Measurements from ENCODE around the gene KRTAP10-2.

Gene KRTAP10-2

DNA sequence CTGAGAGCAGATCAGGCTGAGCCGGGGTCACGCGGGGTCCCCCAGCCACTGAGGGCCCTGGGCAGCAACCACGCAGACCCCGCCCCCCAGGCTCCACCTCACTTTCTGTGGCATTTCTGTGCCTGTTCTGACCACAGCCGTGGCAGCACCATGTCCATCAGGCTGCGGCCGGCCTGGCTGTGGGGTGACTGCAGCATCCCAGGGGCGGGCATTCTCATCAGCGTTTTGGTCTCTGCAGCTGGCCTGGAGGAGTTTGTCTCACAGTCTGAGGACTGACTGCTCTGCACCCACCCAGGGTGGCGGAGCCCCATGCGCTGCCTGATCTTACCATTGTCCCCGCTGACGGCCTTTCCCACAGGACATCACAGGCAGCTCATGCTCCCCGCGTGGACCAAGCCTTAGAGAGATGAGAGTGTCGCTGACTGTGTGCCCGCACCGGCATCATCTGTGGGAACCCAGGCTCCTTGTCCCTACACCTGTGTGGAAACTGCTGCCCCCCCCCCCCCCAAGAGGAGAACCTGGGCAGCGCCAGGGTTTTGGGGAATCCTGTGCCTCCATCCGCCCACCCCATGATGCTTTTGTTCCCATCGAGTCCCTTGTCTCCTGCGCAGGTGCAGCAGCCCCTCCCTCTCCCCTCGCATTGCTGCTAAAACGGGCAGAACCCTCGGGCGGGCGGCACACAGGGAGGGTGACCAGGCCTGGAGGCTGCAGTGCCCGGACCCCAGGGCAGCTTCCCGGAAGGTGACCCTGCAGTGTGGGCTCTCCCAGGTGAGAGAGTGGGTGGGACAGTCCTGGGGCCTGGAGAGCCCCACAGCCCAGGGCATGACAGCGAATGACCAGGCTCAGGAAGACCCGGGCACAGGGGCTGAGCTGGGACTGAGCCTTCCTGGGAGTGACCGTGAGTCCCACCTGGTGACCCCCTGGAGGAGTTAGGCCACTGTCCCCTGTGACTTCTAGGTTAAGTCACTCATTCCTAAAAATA is 13.1 kb downstream of the KRTAP10-2 start:
- peak; percentile 2 for DNase-seq

DNA sequence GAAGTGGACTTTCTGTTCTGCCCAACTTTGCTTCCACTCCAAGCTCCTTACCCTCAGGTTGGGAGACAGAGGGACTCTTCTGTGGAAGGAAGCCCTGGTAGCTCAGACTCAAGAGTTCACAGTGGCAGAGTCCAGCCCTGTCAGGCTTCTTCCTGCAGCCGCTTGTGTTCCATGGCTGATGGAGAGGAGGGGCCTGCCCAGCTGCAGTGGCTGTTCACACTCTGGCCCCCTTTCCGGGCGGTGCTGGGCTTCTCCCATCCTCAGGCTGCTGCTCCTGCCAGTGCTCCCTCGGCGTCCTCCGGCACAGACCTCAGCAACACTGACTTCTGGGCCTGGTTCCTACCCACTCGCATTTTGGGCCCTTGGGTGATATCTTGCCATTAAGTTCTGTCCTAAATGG is 15.3 kb downstream of the KRTAP10-2 start:
- DNase-seq = no peak

DNA sequence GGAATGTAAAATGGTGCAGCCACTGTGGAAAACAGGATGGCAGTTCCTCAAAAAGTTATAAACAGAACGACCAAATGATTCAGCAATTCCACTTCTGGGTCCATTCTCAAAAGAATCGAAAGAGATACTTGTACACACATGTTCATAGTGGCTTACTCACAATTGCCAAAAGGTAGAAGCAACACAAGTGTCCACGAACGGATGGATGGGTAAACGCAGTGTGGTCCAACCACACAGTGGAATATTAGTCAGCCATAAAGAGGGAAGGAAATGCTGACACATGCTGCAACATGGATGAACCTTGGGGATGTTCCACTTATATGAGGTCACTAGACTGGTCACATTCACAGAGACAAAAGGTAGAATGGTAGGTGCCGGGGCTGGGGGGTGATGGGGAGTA is 16.6 kb downstream of the KRTAP10-2 start:
- no peak for DNase-seq

DNA sequence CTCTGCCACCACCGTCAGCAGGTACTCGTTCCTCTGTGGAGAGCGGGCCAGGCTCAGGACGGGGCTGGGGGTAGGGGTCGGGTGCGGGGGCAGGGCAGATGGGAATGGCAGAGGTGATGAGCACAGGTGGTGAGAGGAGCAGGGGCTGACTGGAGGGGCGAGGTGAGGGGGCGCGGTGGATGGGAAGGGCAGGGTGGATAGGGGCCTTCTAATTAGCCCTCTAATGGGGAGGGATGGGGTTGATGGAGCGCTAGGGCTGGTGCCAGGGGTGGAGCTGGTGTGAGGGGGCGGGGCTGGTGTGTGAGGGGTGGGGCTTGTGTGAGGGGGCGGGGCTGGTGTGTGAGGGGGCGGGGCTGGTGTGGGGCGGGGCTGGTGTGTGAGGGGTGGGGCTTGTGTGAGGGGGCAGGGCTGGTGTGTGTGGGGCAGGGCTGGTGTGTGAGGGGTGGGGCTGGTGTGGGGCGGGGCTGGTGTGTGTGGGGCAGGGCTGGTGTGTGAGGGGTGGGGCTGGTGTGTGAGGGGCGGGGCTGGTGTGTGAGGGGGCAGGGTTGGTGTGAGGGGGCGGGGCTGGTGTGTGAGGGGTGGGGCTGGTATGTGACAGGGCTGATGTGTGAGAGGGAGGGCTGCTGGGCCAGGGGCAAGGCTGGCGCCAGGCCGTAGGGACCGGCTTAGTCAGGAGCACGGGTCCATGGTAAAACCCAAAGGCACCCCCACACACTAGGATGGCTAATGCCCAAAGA is 17.2 kb downstream of the KRTAP10-2 start:
- DNase-seq = no peak

DNA sequence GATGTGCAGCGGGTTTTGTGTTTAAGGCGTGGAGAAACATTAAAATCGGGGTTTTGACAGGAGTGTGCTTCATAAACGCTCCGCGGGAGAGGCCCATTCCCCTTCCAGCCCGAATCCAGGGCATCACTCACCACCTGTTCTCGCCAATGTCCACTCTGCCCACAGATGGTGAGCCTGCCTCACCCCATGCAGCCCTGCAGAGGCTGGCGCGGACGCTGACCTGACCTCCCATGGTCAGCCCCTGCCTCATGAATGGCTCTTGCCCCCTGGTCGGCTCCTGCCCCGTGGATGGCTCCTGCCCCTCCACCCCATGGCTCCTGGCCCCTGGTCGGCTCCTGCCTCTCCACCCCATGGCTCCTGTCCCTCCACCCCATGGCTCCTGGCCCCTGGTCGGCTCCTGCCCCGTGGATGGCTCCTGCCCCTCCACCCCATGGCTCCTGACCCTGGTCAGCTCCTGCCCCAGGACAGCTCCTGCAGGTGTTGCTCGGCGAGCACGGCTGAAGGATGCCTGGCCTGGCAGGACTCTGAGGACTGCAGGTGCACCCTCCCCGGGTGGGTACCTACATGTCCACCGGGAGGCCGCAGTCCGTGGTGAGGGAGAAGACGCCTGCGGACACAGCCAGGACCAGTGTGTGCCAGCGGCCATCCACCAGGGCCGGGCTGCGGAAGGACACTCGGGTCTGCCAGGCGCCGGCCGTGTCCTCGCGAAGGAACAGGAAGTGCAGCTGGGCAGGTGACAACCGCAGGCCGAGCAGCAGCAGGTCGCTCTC is 18.0 kb downstream of the KRTAP10-2 start:
- no peak for DNase-seq

DNA sequence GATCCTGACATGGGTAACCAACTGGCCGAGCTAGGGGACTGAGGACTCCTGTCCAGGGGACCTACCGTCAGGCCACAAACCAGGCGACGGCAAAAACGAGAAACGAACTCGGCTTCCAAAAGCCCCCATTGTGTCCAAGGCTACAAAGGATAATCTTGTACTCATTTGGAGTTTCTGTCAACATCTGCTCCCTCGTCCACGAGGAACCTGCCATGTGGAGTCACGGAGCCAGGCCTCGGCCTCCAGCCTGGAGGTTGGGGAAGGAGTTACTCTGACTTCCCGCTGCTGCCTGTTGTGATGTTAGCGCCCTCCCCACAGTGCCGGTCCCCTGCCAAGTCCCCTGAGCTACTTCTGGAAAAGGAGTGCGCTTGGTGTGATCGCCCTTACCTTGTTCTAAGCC is 18.6 kb downstream of the KRTAP10-2 start:
- DNase-seq = no peak

DNA sequence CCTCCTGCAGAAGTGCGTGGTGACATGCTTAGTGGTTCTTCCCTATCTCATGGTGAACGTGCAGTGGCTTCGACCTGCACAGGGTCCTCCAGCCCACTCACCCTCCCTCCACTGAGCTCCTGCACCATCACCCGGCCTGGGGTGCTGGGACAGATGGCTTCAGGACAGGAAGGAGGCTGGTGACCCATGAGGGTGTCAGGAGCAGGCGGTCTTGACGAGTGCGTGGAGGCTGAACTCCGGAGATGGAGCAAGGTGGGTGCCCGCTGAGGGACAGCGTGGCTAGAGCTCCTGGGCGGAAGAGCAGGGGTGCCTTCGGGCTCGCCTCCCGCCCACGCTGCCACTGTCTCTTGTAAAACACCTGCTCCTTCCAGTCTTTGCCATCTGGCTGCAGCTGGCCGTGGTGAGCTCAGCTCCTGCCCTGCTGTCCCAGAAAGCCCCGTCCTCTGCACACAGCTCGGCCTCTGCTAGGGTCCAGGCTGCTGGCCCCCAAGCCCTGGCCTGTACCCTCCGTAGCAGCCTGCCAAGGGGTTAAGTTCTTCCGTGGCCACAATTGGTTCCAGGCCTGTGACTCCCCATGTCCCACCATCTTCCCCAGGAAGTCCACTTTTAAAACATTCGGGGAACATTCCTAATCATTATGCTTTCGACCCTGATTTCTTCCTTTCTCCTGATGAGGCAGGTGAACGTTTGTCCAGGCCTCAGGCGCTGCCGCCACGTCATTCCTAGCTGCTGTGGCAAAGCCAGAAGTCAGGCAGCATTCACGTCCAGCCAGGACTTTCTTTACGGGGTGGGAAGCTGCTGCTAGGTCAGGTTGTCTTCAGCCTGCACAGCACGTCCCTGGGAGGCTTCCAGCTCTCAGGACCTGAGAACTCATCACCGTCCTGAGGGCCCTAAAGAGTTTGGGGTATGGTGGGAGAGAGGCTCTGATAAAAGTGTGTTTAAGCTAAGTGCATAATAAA is 19.4 kb downstream of the KRTAP10-2 start:
- DNase-seq = no peak

DNA sequence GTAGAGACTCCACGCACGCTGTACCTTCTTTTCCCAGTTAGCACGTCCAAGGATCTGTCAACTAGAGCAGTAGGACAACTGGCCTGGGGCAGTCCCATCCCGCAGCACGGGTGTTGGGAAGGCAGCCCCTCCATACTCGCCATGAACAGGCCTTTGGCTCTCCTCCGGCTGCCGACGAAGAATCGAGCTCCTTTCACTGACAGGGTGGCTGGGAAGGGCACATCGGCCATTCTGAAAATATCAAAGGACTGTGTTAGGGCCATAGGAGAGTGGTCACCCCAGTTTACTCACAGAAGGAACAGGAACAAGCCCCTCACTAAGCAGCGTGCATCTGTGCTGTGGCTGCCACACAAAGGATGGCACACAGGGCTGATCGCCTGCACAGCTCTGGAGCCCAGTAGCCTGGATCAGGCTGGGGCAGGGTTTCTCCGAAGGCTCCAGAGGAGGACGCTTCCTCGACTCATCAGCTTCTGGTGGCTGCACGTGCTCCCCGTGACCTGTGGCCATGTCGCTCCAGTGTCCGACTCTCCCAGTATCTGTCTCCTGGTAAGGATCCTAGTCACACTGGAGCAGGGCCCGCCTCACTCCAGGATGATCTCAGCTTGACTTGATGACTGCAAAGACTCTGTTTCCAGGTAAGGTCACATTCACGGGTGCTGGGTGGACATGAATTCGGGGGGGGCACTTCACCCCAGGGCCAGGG is 20.3 kb downstream of the KRTAP10-2 start:
- DNase-seq = no peak

DNA sequence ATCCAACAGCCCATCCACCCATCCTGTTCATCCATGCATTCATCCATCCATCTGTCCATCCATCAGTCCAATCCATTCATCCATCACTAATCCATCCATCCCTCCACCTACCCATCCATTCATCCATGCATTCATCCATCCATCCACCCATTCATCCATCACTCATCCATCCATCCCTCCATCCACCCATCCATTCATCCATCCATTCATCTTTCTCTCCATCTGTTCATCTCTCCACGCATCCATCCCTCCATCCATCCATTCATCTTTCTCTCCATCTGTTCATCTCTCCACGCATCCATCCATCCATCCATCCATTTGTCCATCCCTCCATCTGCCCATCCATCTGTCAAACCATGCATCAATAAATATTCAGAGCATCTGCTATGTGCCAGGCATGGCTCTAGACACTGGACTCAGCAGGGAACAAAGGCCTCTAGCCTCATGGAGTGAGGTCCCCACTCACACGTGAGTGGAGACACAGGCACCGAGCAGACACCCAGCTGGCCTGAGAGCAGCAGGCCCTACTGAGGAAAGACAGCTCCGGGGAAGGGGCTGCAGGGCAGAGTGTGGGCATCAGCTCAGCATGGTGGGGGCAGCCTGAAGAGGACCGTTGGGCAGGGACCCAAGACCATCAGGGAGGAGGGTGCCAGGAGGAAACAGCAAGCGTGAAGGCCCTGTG is 20.9 kb downstream of the KRTAP10-2 start:
- no peak for DNase-seq

DNA sequence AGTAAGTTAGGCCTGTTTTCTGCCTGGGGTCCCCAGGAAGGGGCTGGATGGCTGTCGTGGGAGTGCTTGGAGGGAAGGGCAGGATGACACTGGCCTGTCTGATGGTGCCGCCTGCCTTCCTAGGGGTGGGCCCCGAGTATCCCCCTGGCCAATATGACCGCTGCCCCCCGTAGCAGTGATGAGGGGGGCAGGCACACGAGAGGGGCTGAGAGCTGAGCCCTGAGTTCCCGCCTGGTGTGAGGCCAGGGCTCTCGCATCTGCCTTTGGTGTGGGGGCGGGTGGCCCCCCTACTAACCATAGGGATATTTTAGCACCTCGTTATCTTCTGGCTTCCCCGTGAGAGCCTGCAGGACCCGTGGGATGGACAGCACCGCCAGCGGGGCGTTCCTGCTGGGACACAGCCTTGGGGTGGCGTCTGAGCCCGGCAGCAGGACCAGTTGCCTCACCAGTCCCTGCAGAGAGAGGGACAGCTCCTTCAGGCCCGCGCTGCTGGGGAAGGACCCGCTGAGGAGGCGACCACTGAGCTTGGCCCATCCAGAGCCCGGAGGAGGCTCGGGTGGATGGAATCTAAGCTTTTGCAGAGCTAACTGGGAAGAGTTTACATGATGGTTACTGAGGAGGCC is 21.7 kb downstream of the KRTAP10-2 start:
- DNase-seq = no peak

DNA sequence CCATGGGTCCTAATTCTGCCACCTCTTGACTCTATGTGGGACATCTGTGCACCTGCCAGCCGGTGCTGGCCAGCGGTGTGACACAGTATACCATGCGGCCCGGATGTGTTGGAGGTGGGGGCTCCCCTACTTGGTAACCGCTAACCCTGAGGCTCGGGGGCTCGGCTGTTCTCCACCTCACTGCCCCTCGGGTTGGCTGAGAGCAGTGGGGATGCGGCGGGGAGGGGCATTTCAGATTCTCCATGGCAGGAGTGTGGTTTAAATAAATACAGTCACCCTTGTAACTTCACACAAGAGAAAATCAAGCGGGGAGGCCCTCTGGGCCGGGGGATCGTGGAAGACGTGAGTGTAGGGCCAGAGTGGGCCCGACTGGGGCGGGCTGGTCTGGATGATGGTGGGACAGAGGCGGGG is 22.3 kb downstream of the KRTAP10-2 start:
- no peak for DNase-seq

DNA sequence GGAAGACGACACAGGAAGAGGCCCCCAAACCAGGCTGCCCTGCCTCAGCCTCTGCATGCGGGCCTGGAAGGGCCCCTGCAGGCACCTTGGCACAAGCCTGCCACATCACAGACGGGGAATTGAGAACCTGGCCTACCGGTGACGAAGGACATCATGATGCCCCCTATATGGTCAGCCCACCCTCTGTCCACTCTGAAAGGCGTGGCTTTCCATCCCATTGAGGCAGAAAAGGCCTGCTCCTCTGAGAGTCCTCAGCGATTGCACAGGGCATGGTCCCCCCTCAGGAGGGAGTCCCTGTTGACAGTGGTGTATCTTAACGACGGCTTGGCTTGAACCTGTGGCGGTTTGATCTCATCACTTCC is 22.7 kb downstream of the KRTAP10-2 start:
- no peak for DNase-seq

DNA sequence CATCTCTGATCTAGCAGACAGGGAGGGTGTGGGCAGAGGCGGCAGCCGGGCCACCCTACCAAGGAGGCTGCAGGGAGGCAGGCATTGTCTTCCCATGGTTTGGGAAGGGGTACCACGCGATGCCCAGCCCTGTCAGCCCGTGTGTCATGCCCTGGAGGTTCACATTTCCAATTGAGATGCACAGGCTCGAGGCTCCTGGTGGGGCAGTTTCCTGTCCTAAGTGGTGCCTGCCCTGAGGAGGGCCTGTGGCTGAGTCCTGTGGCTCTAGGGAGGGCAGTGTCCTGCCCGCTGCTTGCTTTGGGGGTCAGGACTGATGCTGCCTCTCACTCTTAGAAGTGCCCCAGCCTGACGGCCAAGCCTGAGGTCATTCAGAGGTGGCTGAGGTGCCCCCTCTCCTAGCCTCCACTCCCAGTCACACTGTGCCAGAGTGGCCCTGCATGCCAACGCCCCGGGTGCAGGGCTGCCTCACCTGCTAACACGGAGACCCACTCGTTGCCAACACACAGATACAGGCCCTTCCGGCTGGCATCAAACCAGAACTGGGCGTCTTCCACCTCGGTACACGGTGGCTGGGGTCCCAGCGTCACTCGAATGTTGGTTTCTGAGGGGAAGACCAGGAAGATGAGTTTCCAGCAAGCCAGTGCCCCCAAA is 23.2 kb downstream of the KRTAP10-2 start:
- no peak for DNase-seq

DNA sequence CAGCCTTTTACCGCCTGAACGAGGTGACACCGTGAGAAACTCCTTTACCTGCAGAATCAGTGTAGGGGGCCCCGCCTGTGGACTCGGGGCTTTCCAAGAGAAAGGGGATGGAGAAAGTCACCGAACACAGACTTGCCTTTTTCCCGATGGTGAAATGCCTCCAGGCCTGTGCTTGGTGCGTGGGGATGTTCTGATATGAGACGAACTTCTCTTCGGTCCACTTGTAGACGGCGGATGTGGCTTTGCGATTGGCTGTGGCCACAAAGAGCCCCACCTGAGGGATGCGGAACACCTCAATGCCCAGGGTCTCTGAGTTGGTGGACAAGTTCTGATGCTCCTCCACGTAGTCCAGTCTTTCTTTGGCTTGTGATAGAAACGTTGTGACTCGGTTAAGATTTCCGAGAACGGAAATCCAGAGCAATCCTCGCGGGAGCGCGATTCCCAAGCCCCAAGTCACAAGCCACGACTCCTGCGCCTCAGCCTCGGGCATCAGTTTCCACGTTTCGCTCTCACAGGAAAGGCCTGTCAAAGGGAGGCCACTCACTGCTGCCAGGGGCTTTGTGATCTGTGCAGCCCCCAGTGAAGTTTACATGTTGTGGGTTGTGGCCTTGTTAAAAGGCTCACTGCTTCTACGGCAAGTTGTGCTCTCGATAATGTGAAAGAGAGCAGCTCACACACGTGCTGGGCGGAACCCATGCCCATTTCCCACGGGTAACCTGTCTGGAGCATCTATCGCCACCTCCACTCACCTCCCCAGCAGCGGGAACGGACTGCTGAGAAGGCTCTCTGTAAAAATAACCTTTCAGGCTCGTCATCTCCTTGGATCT is 23.9 kb downstream of the KRTAP10-2 start:
- DNase-seq = no peak

DNA sequence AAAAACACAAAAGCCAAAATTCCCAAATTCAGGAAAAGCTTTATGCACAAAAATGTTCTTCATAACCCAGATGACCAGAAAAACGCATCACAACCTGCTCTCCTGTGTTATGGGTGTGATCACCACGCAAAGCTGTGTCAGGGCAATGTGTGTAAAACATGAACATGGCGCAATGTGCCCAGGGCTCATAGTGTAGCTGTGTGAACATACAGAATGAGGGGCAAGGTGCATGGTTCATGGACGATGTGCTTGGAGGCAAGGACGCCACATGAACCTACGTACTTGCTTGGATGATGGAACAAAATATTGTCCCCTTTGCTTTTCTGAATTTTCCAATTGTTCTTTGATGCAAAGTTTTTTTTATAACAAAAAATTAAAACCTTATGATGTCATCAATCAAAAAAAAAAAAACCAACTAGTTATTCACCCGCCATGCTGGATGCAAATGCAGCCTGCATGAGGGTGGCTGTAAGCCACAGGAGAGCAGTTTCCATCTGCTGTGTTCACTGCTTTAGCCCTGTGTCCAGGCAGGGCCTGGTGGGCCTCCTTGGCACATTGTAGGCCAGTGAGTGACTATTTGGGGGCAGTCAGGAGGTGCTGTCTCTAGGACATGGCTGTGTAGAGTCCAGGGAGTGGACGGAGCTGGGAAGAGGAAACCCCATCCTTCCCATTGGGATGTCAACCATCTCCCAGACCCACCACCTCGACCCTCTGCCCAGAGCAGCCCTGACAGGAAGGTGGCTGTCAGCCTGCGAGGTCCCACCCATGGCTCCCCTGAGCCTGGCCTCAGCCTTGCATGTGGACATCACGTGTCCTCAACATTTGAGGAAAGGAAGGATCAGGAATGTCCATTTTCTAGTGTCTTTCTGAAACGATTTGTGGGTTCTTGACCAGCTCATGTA is 25.0 kb downstream of the KRTAP10-2 start:
- no peak for DNase-seq

DNA sequence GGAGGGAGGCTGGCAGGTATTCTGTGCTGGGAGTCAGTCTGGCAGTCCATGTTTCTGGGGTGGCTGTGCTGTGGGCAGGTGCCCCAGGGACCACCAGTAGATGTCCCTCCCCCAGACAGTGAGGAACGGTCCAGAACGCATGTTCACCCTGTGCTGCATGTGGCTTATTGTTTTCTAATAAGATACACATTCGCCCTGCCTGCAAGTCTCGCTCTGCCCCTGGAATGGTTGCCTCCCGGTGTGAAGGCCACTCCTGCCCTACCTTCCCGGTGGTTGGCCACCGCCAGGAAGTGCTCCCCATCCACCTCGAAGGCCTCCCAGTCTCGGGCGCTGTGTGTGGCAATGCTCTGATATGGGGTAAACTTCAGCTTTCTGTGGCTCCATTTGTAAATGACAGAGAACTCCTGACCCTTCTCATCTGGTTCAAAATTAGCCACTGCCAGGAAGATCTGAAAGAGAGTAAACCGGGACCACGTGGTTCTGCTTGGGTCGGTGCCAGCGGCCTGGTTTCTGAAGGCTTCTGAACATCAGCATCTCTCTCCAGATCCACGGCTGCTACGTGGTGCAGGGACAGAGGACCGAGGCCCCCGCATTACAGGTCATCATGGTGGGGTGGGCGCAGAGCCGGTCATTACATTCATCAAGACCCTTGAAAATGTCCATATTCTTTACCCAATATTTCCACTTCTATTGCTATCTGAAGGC is 25.8 kb downstream of the KRTAP10-2 start:
- DNase-seq = no peak
